ENCODE measurements around the gene REPS2. TPM values are rescaled to one million over a fixed set of nuclear protein-coding genes. Genes with fewer than 3 reads are reported as not detected.

Gene REPS2
- total RNA-seq, 1 experiment from 2014 or later, result 3.7 TPM

DNA sequence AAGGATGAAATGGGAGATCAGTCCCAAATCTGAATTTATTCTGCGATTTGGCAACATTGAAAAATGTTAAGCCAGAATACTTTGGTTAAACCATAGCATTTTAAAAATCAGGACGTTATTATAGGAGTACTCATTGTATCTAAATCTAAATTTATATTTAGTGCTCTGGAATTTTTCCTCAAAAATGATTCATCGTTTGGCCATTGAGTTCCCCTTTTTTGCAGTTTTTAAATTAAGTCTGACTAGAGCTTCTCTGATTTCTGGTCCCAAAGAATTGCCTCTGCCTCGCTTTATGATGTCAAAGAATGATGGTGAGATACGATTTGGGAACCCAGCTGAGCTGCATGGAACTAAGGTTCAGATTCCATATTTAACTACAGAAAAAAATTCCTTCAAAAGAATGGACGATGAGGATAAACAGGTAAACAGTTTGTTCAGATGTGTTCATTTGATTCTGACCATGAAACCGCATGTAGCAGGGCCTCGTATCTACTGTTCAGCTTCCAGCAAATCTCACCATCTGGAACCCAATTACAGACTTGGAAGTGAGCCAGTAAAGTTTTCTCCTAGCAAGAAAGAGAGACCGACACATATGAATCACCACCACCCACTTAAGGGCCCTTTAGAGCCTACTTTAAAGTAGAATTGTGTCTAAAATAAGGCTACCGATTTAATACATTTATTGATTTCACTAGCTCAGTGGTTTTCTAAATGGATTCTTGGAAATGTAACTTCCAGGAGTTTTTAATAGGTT lies 75.6 kb downstream of the REPS2 start:
- H3K9me3 ChIP-seq (ENCODE audit: control insufficient read depth, low read depth, low read length), result no peaks in the 10 kb centered on the region
- Mint-ChIP-seq H3K4me3 (no peak overlapping the region), H3K9me3 (no peaks in the 10 kb centered on the region), H3K4me1 (peaks cover 3 to 5% of the 10 kb centered on the region in 2 experiments; a peak in 3 of 4 replicates), H3K27ac (no peak overlapping the region), H3K27me3 (ENCODE audit: low read depth) (no peaks in the 10 kb centered on the region; the same call in none of the 2 replicates), H3K36me3 (ENCODE audit: insufficient read depth in 1 of 3, low read depth in 3 of 3) (no peaks in the 10 kb centered on the region)
- H3T11ph ChIP-seq (ENCODE audit: low read length), result no peak overlapping the region
- H3K9ac ChIP-seq (ENCODE audit: extremely low read depth, insufficient read length, low read length), result no peak overlapping the region
- H3K4ac ChIP-seq (ENCODE audit: low read depth, low read length), result no peak overlapping the region
- H2BK20ac ChIP-seq (ENCODE audit: low read depth, low read length, poor library complexity, severe bottlenecking), result no peak overlapping the region
- H2AK5ac ChIP-seq (ENCODE audit: insufficient read length, low read length), result no peak overlapping the region
- no peak overlapping the region for H2BK12ac ChIP-seq (ENCODE audit: insufficient read length, low read depth, low read length)
- H4K5ac ChIP-seq (ENCODE audit: insufficient read length, low read depth, low read length), result no peak overlapping the region
- H3K79me2 ChIP-seq (ENCODE audit: insufficient read depth, low read length), result no peaks in the 10 kb centered on the region
- no peak overlapping the region for H3K56ac ChIP-seq (ENCODE audit: insufficient read length, low read depth, low read length)
- no peak overlapping the region for H2BK5ac ChIP-seq (ENCODE audit: insufficient read length, low read length)
- H3K23me2 ChIP-seq (ENCODE audit: insufficient read length, low read depth, low read length, poor library complexity, severe bottlenecking), result no peaks in the 10 kb centered on the region
- H3K23ac ChIP-seq (ENCODE audit: insufficient read length, low read depth, low read length), result no peak overlapping the region
- no peaks in the 10 kb centered on the region for H3K79me1 ChIP-seq (ENCODE audit: insufficient read depth, low read depth, low read length, poor library complexity, severe bottlenecking)
- H4K20me1 ChIP-seq (ENCODE audit: control insufficient read depth, insufficient read depth, insufficient read length), result no peaks in the 10 kb centered on the region
- H3K4me1 ChIP-seq (ENCODE audit: insufficient read depth, low read length), result no peaks in the 10 kb centered on the region
- DNase-seq, result no peak
- H3K18ac ChIP-seq (ENCODE audit: insufficient read length, low read depth, low read length), result no peak overlapping the region
- no peak overlapping the region for H2AFZ ChIP-seq (ENCODE audit: low read length)
- no peak overlapping the region for H3K27ac ChIP-seq (ENCODE audit: insufficient read length, low read depth, low read length)
- H4K91ac ChIP-seq (ENCODE audit: insufficient read length, low read depth, low read length), result no peak overlapping the region
- no CpG with 5 or more reads among the region's 10 CpGs for WGBS (ENCODE audit: extremely low coverage, insufficient read length, low lambda C conversion rate)
- TF ChIP-seq, protein P1, sequence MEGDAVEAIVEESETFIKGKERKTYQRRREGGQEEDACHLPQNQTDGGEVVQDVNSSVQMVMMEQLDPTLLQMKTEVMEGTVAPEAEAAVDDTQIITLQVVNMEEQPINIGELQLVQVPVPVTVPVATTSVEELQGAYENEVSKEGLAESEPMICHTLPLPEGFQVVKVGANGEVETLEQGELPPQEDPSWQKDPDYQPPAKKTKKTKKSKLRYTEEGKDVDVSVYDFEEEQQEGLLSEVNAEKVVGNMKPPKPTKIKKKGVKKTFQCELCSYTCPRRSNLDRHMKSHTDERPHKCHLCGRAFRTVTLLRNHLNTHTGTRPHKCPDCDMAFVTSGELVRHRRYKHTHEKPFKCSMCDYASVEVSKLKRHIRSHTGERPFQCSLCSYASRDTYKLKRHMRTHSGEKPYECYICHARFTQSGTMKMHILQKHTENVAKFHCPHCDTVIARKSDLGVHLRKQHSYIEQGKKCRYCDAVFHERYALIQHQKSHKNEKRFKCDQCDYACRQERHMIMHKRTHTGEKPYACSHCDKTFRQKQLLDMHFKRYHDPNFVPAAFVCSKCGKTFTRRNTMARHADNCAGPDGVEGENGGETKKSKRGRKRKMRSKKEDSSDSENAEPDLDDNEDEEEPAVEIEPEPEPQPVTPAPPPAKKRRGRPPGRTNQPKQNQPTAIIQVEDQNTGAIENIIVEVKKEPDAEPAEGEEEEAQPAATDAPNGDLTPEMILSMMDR (conservative IDR thresholded peaks at IDR 0.05), result no peak
- no peaks in the 10 kb centered on the region for H3K27me3 ChIP-seq (ENCODE audit: insufficient read depth, low read length)
- no peak overlapping the region for H3K14ac ChIP-seq (ENCODE audit: insufficient read depth, low read length)
- no peak overlapping the region for H3K4me2 ChIP-seq (ENCODE audit: insufficient read depth, insufficient read length, low read length)
- no peak overlapping the region for H2BK15ac ChIP-seq (ENCODE audit: low read depth, low read length)
- no peak overlapping the region for H4K8ac ChIP-seq (replicated peaks; ENCODE audit: insufficient read length, low read depth, low read length)
- no peak overlapping the region for H2BK120ac ChIP-seq (ENCODE audit: low read depth, low read length, poor library complexity, severe bottlenecking)
